ENCODE measurements around the gene CAMK2G.

The CAMK2G gene

DNA sequence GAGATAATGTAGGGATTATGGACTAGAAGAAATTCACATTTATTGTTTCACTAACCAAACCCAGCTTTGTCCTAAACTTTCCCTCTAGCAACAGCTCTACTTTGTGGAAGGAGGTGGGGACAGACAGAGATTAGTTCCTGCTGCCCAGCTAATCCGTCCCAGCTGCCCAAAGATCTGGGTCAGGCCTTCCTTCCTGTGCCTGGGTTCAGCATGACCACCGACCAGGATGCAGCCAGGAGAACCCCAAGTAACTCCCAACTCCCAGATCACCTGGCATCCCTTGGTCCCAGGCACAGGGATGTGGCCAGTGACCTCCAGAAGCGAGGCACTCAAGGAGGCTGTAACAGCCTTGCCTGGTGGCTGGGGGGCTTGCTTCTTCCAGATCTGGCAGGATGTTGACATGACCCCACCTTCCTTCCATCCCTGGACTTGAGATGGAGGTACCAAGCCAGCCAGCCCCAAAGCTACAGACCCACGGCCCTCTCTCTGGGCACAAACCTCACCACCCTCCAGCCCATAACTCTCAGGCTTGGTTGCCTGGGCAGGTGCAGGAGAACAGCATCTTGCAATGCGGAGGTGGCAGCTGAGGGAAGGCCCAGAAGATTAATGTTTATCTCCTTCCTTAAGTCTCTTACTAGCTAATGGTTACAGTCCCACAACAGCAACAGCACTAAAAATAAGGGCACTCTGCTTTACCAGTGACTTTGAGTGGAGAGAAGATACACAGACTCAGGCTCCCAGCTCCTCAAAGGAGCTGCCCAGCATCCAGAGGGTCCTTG, 11.1 kb downstream of the CAMK2G start:
- DNase-seq (ENCODE audit: low spot score): no peak

DNA sequence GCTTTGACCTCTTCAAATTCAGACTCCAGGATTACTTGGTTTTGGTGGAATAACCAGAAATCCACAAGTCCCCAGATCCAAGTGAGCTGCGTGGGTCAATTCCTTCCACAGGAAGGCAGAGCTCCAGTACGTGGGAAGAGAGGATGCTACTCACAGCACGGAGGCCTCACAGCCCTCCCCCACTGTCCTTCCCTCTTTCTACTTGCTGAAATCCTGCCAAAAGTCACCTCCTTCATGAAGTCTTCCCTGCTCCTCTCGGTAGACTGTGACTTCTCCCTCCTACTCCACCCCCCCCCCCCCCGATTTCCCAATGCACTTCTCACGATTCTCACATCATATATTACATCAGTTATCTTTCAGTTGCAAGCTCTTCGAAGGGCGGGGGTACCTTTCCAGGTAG, 12.3 kb downstream of the CAMK2G start:
- DNase-seq (ENCODE audit: low spot score): no peak

DNA sequence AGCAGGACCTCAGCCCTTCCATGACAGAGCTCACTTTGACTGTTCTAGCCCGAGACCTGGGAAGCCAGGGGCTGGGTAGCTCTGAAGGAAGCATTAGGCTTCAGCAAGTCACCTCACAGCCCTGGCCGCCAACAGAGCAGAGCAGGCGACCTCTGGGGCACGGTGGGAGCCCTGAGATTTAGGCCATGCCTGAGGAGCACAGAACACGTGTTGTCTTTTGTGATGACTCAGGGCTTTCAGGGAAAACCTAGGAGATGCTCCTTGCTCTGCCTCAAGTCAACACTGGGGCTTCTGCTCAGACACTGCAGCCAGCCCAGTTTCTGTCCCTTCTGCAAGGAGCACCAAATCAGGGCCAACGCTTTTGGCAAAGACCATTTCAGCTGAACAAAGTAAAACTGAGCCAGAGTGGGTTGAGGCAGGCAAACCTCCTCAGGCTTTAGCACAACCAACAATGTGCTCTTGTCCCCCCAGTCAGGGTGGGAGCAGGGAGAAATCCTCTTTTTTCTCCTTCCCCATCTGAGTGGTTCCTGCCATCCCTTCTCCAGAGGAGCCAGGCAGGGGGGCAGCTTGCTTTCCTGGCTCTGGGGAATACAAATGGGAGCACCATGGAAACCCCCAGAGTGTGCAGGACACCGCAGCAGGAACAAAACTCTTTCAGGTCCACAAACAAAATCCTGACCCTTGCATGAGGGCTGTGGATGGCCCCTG, 14.4 kb downstream of the CAMK2G start:
- no peak for DNase-seq (ENCODE audit: low spot score)

DNA sequence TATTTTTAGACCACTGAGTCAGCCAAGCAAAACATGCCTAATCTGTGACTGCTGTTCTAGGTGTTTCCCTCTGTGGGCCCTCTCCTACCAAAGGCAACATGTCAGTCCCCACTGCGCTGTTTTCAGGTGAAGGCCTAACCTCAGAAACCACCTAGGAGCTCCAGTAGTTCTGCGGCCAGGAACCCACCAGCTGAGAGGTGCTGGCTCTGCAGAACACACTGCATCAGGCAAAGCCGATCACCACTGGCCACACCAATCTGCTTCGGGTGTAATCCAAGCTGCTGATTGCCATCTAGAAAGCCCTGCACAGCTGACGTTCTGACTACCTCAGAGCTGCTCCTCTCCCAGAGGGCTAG, 14.9 kb downstream of the CAMK2G start:
- DNase-seq (ENCODE audit: low spot score): no peak

DNA sequence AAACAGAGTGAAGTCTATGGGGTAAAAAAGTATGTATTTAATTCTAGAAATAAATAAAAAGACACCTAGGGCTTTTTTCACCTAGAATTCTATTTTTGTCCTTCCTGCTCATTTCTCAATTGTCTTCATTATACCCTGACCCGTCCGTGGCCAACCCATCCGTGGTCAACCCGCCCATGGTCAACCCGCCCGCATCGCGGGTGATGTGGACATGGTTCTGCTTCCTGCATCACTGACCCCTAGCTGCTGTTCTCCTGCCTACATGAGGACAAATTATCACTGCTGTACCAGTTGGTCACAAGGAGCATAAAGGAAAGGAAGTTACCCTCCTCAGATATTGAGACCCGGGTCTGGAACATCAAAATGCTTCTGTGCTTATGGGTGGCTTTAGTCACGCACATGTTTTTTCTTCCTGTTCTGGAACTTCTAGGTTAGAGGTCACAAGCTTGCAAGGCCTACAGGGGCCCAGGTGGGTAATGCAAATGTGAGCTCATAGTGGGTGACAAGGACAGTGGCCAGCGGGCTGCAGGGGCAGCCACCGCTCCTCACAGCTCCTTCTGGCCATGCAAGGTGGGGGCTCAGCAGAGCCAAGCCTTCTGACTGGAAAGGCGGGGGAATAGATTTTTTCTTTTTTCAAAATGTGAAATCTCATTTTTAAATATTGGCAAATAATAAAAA, 15.5 kb downstream of the CAMK2G start:
- no peak for DNase-seq (ENCODE audit: low spot score)

DNA sequence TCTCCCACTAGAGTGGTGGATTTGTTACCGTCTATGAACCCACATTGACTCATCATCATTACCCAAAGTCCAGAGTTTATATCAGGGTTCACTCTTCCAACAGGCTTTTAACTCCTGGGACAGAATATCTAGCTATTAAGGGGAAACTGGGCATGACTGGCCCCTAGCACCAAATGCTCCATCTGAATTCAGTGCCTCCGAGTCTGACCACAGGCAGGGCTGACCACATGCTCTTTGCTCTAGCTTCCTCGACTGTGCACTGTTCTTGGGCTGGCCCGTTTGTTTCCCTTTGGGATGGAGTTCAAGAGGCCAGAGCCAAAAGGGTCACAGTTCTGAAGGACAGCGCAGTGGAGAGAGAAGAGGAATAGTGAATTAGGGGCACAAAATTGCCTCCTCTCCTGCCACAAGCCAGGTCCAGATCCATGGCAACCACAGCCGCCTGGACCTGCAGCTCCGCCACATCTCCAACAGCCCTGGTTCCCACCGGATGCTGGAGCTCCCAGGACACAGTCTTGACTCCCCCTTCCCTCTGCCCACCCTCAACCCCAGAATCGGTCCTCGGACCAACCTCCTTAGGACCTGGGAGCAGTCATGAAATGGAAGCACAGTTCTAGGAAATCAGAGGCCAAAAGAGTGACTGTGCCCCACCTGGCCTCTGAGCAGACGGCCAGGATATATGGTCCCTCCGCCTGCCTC, 16.2 kb downstream of the CAMK2G start:
- no peak for DNase-seq (ENCODE audit: low spot score)

DNA sequence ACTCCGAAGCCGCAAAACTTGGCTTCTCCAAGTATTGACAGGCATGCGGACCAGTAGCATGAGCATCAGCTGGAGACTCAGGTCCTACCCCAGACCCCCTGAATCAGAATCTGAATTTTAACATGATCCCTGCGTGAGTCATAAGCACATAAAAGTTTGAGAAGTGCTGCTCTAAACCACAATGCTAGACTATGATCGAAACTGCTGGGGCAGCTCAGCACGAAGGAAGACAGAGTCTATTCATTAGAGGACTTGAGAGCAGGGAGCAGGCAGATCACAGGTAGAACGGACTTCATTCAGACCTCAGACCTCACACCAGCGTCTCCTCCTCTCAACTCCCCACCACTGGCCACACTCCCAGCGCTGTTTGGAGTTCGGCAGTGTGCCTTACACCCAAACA, 16.9 kb downstream of the CAMK2G start:
- no peak for DNase-seq (ENCODE audit: low spot score)

DNA sequence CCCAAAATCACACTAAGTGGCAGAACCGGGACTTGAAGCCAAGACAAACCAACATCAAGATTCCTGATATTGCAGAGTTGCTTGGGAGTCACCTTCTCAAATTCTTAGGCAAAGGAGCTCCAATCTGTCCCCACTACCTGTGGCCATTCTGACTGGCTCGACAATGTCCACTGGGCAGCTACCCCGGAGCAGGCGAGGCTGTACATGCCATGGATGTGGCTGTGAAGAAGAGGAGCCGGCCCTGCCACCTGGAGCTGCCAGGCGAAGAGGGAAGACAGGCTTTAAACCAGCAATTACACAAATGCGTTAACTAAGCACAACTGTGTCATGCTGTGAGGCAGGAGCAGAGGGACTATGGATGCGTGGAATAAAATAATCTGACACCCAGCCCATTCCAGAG, 18.1 kb downstream of the CAMK2G start:
- no peak for DNase-seq (ENCODE audit: low spot score)

DNA sequence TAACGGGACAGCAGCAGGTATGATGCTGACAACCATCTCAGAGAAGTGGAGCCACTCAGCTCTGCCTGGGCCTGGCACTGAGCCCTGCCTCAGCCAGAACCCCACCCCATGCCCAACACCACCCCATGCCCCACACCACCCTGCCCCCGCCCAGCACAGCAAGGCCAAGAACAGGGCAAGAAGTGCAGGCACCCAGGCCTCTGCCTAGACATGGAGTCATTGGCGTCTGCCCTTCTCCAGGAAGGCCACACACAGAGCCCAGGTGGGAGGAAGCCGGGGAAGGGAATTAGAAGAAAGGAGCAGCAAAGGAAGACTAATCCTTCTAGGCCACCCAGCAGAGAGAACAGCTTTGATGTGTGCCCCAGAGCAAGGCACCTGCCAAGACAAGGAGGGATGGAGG, 18.9 kb downstream of the CAMK2G start:
- DNase-seq (ENCODE audit: low spot score): no peak

DNA sequence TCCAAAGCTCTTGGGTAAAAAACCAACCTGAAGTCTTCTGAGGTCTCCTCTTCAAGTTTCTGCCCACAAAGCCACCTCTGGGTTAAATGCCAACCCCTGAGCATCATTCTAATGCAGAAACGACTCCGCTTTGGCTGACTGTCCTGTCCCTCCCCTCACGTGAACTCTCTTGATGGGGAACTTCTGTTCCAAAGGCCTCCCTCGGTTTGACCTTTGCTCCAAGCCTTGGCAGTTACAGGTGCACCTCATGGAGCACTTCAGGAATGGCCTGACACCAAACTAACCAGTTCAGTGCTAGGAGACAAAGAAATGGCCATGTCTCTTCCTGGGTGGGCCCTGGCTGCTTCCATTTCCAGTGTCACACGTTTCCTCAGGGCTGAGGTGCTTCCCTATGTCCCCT, 20.0 kb downstream of the CAMK2G start:
- no peak for DNase-seq (ENCODE audit: low spot score)

DNA sequence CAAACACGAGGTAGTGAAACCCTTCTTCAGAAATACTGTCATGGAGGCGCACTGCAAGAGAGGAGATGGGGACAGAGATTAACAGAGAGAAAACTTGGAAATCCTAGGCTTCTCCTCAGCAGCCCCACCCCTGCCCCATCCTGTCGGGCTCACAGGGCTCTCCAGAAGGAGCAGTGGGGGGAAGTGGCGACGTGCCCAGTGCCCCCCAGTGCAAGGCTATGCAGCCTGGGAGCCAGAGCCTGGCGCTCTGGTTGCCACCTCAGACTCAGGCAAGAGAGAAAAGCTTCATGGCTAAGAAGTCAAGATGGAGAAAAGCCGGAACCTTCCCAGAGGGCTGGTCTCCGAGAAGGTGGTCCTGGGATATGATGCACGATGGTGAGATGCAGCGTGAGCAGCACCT, 21.2 kb downstream of the CAMK2G start:
- no peak for DNase-seq (ENCODE audit: low spot score)

DNA sequence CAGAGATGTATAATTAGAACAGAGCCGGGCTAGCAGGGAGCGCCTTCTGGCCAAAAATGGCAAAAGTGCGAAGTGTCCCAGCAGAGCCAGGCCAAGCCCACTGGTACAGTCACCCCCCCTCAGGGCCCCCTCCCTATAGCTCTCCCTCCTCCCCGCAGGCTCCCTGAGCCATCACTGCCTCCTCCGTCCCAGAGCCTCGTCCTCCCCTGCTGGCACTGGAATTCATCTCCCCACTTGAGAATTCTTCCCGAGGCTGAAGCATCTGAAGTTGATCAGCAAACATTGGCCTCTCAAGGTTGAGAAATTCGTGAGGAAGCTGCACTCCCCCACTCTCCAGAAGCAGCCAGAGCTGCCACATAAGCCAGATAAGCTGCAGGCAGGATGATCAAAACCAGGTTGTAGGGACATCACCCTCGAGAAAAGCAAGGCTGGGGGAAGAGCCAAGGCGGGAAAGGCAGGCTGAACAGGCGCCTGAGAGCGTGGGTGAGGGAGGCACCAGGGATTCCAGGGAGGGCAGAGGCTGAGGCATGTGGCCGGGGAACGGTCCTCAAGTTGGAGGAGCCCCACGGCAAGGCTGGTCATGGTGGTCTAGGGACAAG, 23.4 kb downstream of the CAMK2G start:
- peak; percentile 82 for DNase-seq (ENCODE audit: low spot score)

DNA sequence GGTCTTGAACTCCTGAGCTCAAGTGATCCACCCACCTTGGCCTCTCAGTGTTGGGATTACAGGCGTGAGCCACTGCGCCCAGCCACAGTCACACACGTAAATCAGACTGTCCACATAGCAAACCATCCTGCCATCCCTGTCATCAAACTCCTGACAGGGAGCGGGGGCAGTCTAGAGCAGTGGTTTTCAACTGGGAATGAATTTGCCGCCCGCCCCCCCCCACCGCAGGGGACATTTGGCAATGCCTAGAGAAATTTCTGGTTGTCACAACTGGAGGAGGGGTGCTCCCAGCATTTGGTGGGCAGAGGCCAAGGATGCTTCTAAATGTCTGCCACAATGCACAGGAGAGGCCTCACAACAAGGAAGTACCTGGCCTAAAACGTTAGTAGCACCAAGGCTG, 24.1 kb downstream of the CAMK2G start:
- DNase-seq (ENCODE audit: low spot score): no peak

DNA sequence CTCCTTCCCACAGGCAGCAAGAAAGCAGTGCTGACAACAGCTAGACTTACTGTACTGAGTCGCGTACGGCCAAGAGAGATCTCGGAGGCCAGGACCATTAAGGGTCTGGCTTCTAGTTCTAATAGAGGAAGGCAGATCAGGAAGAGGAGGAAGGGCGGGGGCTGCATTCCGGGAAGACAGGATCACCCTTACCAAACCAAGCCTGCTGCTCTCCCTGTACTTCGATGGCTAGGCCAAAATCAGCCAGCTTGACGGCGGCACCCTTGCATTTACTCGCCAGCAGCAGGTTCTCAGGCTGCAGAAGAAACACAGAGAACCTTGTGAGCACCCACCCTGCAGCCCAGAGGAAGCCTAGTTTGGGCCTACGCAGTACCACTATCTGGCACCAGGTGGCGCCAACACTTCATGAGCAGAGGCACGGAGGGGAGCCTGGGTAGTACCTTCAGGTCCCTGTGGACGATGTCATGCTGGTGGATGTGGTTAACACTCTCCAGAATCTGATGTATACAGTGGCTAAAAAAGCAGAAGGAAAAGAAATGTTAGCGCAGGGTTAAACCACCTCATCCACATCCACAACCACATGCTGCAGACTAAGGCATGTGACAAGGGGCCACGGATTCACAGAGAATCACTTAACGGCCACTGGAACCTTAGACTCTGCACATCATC, 25.4 kb downstream of the CAMK2G start:
- DNase-seq (ENCODE audit: low spot score): peak; percentile 97

DNA sequence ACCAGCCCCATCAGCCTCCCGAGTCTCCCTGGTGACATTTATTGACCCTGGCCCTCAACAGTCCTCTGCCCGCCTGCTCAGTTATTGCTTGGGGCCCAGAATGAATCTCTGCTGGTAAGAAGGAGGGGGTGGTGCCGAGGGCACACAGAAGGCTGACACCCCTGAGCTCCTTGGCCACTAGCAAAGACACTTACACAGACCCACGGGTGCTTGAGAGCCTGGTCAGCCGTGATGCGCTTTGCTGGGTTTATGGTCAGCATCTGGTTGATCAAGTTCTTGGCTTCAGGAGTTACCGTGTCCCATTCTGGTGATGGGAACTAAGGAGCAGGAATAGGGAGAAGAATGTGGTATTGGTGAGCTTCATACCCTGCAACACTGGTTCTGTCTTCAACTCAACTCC, 27.3 kb downstream of the CAMK2G start:
- DNase-seq (ENCODE audit: low spot score): no peak

DNA sequence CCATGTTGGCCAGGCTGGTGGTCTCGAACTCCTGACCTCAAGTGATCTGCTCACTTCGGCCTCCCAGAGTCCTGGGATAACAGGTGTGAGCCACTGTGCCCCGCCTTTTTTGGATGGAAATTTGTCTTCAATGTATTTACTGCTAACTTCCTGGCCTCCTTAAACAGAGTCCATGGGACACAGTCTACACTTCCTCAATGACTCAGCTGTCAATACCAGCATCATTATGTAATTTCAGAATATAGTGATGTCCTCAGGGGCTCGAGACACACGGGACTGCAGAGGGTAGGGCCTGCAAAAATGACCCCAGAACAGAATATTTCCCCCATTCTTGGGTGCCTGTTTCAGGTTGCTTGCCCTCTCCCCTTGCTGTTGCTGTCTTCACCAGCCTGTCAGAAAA, 31.1 kb downstream of the CAMK2G start:
- DNase-seq (ENCODE audit: low spot score): no peak

DNA sequence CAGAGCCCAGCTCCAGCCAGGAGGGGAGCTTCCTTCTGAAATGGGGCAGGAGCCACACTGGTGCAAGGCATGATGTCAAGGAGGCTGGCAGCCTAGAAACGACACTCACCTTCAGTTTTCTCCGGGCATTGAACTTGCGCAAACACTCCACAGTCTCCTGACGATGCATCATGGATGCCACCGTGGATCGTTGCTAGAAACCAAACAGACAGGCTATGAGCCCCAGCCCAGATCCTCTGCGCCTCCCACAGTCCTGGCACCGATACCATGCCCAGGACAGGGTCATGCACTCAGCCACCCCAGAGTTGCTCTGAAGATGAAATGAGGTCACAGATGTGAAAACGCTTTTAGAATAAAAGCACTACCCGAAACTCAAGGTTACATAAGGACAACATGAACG, 32.0 kb downstream of the CAMK2G start:
- no peak for DNase-seq (ENCODE audit: low spot score)

DNA sequence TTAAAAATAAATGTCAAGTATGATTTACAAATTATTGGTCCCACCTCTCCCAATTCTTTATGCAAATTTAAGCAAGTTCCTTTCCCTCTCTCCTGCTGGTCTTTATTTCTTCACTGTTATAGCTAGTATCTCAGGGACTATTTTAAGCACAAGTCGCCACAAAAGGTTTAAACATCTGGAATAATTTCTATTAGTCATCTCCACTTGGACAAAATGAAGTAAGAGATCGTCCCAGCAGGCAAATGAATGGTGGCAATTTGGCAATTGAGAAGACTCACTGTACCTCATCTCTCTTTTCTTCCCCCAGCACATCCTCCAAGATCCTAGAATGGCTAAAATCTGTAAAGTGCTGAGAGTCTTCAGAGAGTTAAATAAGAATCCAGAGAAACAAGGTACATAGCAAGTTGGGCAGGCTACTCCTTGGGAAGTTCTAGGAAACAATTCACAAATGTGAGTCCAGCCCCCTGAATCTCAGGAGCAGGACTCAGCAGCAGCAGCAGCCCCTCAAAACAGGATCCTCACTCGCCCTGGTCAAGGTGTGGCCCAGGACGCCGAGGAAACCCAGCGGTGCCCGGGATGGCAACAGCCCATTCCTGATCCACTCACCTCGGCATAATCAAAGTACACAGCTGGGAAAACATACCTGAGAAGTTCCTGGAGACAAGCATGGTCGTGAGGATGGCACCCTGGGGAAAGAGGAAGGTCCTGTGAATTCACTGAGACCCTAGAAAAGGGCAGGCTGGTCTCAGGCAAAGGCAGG, 32.6 kb downstream of the CAMK2G start:
- DNase-seq (ENCODE audit: low spot score): no peak

DNA sequence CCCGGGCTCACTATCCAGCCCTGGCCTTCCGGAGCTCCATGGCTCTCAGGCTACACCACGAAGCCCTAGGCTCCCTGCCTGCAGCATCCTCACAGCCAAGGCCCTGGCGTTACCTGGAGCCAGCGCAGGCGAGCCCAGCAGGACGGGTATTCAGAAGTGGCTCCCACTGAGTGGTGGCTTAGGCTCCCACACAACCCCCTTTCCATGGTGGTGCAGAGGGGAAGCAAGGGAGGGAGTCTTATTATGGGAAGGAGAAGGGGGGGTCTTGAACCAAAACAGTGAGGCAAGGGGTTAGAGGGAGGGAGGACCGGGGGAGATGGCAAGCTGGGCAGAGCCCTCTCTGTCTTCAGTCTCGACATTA, 33.3 kb downstream of the CAMK2G start:
- DNase-seq (ENCODE audit: low spot score): no peak

DNA sequence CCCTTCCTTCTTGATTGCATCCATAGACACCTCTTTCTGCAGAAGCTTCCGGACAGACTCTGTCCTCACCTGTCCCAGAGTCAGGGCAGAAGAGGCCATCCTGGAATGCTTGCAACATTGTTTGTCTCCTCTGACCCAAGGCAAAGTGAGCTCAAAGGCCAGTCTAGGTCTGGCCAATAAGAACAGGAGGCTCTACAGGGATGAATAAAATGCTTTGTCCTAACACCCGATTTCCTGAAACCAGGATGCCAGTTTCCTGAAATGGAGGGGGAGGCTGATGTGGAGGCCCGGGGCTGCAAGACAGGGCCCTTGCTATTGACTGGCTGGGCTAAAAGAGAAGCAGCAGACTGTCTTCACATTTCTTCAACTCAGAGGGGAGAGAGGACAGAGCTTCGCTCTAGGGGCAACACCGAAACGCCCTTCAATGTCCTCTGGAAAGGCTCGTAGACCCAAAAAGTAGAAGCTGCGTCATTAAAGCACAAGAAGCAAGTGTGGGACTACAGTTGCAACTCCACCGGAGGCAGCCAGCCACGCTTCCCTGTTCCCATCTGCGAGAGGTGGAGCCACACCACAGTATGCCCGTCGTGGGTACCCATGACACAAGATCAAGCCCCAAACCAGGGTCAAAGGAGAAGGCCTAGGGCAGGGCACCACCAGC, 33.8 kb downstream of the CAMK2G start:
- no peak for DNase-seq (ENCODE audit: low spot score)

DNA sequence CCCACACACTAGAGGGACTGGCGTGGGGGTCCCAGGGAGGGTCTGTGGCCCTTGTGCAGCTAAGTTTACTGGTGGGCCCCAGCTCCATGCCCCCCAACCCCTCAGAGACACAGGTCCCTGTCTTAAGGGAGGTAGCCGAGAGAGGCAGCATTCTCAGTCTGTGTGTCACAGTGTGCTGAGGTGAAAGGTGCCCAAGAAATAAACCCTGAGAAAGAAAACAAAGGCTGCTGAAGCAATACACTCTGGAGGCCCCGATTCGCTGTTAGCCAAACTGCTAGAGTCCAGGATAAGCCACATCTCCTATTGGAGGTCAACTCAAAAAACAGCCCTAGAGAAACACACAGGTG, 34.3 kb downstream of the CAMK2G start:
- DNase-seq (ENCODE audit: low spot score): no peak

Measured in iPS-NIHi11 (cell line).